ENCODE results near the gene CORO2B. TPM values are rescaled to one million over a fixed set of nuclear protein-coding genes. Genes with fewer than 3 reads are reported as not detected.

Gene CORO2B
- total and polyA plus RNA-seq, 5 donors, result 5.8 to 13.7 (median 11.1) TPM

DNA sequence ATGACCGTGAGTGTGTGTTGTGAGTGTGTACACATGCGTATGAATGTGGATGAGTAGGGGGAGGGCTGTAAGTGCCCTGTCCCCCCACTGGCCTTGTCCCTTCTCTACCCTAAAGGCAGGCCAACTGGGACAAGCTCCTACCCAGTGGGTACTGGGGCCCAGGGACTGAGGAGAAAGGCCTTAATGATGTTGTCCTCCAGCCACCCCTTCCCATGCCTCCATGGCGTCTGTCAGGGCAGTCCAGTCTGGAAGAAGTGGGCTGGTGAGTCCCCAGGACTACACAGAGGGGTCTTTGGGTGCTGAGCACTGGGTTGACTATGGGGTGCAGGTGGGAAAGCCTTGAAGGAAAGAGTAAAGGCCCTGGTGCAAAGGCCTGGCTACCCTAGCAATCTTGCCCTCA, 16.9 kb upstream of the CORO2B start:
- ATAC-seq (no peak), DNase-seq (no peak)
- intact Hi-C loops (cut with DNase I), result no loop called here
- Histone ChIP-seq H3K4me3 (ENCODE audit: low read length) (no peak overlapping the region), H3K27ac (ENCODE audit: low read length) (no peak overlapping the region), H3K27me3 (ENCODE audit: control insufficient read depth, insufficient read depth) (no peaks in the 10 kb centered on the region), H3K9me3 (ENCODE audit: control insufficient read depth, low read length) (no peaks in the 10 kb centered on the region), H3K4me1 (ENCODE audit: control insufficient read depth, insufficient read depth, low read length) (no peaks in the 10 kb centered on the region)
- 87% methylated on average over 3 of the region's 3 CpGs for WGBS

DNA sequence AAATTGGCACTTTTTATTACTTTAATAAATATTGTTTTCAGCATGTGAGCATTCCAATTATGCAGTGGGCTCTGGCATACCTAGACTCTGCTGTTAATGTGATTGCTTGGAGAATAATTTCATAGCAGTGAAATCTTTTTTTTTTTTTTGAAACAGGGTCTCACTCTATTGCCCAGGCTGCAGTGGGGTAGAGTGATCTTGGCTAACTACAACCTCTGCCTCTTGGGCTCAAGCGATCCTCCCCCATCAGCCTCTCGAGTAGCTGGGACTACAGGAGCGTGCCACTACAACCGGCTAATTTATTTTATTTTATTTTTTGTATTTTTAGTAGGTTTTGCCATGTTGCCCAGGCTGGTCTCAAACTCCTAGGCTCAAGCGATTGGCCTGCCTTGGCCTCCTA, 14.6 kb upstream of the CORO2B start:
- H3K27ac ChIP-seq (ENCODE audit: low read length), result no peak overlapping the region
- DNase-seq, result no peak
- intact Hi-C loops (cut with DNase I), result no loop called here
- H3K4me3 ChIP-seq (ENCODE audit: low read length), result no peak overlapping the region
- H3K9me3 ChIP-seq (ENCODE audit: control insufficient read depth, low read length), result no peaks in the 10 kb centered on the region
- ATAC-seq, result no peak
- 97% methylated on average over 5 of the region's 5 CpGs for WGBS
- no peaks in the 10 kb centered on the region for H3K27me3 ChIP-seq (ENCODE audit: control insufficient read depth, insufficient read depth)
- no peaks in the 10 kb centered on the region for H3K4me1 ChIP-seq (ENCODE audit: control insufficient read depth, insufficient read depth, low read length)

DNA sequence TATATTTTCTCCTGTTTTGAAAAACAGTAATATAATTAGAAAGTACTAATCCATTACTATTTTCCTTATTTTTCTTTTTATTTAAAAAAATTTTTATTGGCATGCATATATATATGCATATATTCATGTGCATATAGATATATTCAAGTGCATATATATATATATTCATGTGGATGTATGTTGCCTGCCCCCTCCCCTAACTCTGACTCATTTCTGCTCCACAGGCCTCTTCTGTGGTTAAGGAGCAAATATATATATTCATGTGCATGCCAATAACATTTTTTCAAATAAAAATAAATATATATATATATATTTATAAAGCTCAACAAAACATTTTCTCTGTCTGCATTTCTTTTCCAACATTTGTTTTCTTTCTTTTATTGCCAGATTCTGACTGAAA, 13.6 kb upstream of the CORO2B start:
- Histone ChIP-seq H3K4me3 (ENCODE audit: low read length) (no peak overlapping the region), H3K27me3 (ENCODE audit: control insufficient read depth, insufficient read depth) (no peaks in the 10 kb centered on the region), H3K27ac (ENCODE audit: low read length) (no peak overlapping the region), H3K9me3 (ENCODE audit: control insufficient read depth, low read length) (no peaks in the 10 kb centered on the region), H3K4me1 (ENCODE audit: control insufficient read depth, insufficient read depth, low read length) (no peaks in the 10 kb centered on the region)
- intact Hi-C loops (cut with DNase I), result no loop called here
- no peak for ATAC-seq
- no peak for DNase-seq

DNA sequence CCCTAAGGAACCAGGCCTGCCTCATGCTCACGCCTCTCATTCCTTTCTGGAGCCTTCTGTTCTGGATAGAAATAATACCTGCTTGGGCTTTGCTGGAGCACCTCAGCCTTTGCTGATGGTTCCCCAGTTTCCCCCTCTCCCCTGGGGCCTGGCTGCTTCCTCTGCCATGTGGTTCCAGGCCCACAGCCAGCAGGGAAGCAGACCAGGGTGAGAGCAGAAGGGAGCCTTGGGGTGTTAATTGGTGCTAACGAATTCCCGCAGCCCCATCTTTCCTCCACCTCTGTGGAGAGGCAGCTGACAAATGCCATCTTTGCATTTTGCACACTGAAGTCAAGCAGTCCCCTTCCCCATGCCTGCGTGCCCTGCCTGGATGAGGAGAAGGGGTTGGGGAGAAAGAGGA, 13.1 kb upstream of the CORO2B start:
- WGBS, result 80% methylated on average over 4 of the region's 4 CpGs
- Histone ChIP-seq H3K27me3 (ENCODE audit: control insufficient read depth, insufficient read depth) (no peaks in the 10 kb centered on the region), H3K9me3 (ENCODE audit: control insufficient read depth, low read length) (no peaks in the 10 kb centered on the region), H3K27ac (ENCODE audit: low read length) (no peak overlapping the region), H3K4me3 (ENCODE audit: low read length) (no peak overlapping the region), H3K4me1 (ENCODE audit: control insufficient read depth, insufficient read depth, low read length) (no peaks in the 10 kb centered on the region)
- intact Hi-C loops (cut with DNase I), result no loop called here
- ATAC-seq, result no peak
- DNase-seq, result no peak

DNA sequence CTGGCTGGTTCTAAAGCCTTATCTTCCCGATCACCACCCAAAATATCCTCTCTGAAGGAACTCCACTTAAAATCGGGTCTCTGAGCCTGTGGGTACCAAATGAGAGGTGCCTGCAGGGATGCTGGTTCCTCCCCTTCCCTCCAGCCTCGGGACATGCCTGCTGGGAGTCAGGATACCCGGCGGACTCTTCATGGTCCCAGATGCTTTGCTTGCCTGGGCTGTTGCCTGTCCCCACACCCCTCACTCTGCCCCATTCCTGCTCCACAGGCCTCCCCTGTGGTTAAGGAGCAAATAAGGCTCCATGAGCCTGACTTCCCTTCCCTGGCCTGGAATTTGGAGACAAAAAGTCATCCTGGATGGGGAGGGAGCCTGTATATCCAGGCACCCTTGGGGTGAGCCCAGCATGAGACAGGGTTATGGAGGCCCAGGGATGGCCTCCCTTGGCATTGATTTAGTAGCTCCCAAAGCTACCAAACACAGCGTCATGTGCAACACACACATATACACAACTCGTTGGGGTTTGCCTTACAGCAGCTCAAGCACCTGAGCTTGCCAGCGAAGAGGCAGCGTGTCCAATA, 12.3 kb upstream of the CORO2B start:
- Histone ChIP-seq H3K4me1 (ENCODE audit: control insufficient read depth, insufficient read depth, low read length) (no peaks in the 10 kb centered on the region), H3K9me3 (ENCODE audit: control insufficient read depth, low read length) (no peaks in the 10 kb centered on the region), H3K27ac (ENCODE audit: low read length) (no peak overlapping the region), H3K27me3 (ENCODE audit: control insufficient read depth, insufficient read depth) (no peaks in the 10 kb centered on the region), H3K4me3 (ENCODE audit: low read length) (no peak overlapping the region)
- peak in 1 of 3 donors; percentile 2 for DNase-seq
- WGBS, result 76% methylated on average over 9 of the region's 9 CpGs
- intact Hi-C loops (cut with DNase I), result no loop called here
- ATAC-seq, result no peak

DNA sequence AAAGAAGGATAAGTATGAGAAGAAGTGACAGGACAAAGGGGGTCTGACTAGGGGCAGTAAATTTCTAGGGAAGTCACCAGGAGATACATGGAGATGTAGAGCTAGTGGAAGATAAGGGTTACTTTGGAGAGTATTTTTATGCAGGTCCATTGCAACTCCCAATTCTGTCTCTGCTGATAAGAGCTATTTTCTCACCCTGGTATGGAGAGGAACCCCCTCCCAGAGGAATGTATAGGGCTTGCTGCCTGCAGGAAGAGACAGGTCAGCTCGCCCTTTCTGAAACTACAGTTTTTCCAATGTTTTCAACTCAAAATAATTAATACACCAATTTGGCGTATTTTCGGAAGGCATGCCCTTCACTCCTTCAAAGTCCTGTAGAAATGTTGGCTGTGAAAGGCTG, 11.4 kb upstream of the CORO2B start:
- 79% methylated on average over 3 of the region's 3 CpGs for WGBS
- no peaks in the 10 kb centered on the region for H3K27me3 ChIP-seq (ENCODE audit: control insufficient read depth, insufficient read depth)
- no peak overlapping the region for H3K4me3 ChIP-seq (ENCODE audit: low read length)
- intact Hi-C loops (cut with DNase I), result no loop called here
- peak in 1 of 2 donors; percentile 54 for ATAC-seq
- no peak for DNase-seq
- no peaks in the 10 kb centered on the region for H3K4me1 ChIP-seq (ENCODE audit: control insufficient read depth, insufficient read depth, low read length)
- no peak overlapping the region for H3K27ac ChIP-seq (ENCODE audit: low read length)
- H3K9me3 ChIP-seq (ENCODE audit: control insufficient read depth, low read length), result no peaks in the 10 kb centered on the region

DNA sequence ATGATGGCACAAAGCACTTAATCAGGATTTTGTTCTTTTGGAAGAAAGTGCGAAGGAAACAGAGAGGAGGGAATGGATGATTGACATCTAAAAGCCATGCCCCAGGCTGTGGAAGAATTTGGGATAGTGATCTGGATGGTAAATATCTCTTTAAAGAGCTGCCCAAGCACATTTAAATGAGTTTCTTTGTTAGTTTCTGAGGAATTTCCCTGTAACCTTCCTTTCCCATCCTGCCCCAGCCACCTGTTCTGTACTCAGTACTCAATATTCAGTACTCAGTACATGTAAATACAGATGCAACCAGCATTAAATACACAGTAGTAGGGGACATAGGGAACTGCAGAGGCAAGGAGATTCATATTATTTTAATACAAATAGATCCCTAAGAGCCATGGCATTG, 7.8 kb upstream of the CORO2B start:
- 90% methylated on average over 1 of the region's 1 CpG for WGBS
- DNase-seq (no peak), ATAC-seq (no peak)
- no peak overlapping the region for H3K27ac ChIP-seq (ENCODE audit: low read length)
- intact Hi-C loops (cut with DNase I), result loop anchor here in 2 of 4 donors (5.0 to 10.0 kb wide), 2 partner anchors 84 to 101 kb away; no protein-coding TSS in a partner anchor
- H3K4me3 ChIP-seq (ENCODE audit: low read length), result no peak overlapping the region
- no peaks in the 10 kb centered on the region for H3K4me1 ChIP-seq (ENCODE audit: control insufficient read depth, insufficient read depth, low read length)
- H3K27me3 ChIP-seq (ENCODE audit: control insufficient read depth, insufficient read depth), result no peaks in the 10 kb centered on the region
- H3K9me3 ChIP-seq (ENCODE audit: control insufficient read depth, low read length), result no peaks in the 10 kb centered on the region

DNA sequence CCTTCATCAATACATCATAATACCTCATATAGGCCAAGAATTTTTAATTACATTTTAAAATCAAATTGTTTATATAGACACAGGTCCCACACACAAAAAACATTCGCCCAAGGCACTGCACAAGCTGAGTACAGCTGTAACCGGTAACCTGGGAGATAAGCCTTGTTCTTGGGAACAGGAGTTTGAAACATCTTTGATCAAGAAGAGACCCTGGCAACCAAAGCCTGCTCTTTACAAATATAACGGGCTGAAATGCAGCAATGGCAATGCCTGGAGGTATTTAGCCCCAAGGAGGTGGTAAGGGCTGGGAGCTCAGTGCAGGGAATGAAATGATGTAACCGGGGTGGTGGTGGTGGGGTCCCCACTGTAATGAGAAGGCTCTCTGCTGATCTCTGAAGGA, 7.2 kb upstream of the CORO2B start:
- intact Hi-C loops (cut with DNase I), result loop anchor here in 2 of 4 donors (5.0 to 10.0 kb wide), 2 partner anchors 83 to 101 kb away; no protein-coding TSS in a partner anchor
- no peak for DNase-seq
- no peaks in the 10 kb centered on the region for H3K27me3 ChIP-seq (ENCODE audit: control insufficient read depth, insufficient read depth)
- no peaks in the 10 kb centered on the region for H3K9me3 ChIP-seq (ENCODE audit: control insufficient read depth, low read length)
- 89% methylated on average over 4 of the region's 4 CpGs for WGBS
- H3K4me1 ChIP-seq (ENCODE audit: control insufficient read depth, insufficient read depth, low read length), result no peaks in the 10 kb centered on the region
- H3K4me3 ChIP-seq (ENCODE audit: low read length), result no peak overlapping the region
- no peak overlapping the region for H3K27ac ChIP-seq (ENCODE audit: low read length)
- no peak for ATAC-seq

DNA sequence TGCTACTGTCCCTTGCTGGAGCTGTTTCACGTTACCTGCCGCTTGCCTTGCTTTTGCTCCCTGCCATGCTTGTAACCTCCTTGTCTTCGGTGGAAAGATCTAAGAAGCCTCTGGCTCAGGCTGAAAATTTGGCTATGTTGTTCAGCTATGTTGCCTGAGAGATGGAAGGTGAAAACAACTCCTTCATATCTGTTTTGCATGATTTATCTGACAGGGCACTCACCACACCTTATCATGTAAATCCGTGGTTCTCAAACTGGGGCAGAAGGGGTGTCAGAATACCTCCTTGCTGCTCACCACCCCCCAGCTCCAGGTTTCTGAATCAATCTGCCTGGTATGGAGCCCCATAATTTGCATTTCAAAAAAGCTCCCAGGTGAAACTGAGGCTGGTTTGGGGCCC, 6.5 kb upstream of the CORO2B start:
- Histone ChIP-seq H3K27ac (ENCODE audit: low read length) (no peak overlapping the region), H3K4me3 (ENCODE audit: low read length) (no peak overlapping the region), H3K9me3 (ENCODE audit: control insufficient read depth, low read length) (no peaks in the 10 kb centered on the region), H3K27me3 (ENCODE audit: control insufficient read depth, insufficient read depth) (no peaks in the 10 kb centered on the region), H3K4me1 (ENCODE audit: control insufficient read depth, insufficient read depth, low read length) (no peaks in the 10 kb centered on the region)
- WGBS, result 85% methylated on average over 4 of the region's 4 CpGs
- ATAC-seq (no peak), DNase-seq (peak in 1 of 3 donors; percentile 0)
- intact Hi-C loops (cut with DNase I), result loop anchor here in 2 of 4 donors (5.0 to 10.0 kb wide), 2 partner anchors 82 to 100 kb away; no protein-coding TSS in a partner anchor

DNA sequence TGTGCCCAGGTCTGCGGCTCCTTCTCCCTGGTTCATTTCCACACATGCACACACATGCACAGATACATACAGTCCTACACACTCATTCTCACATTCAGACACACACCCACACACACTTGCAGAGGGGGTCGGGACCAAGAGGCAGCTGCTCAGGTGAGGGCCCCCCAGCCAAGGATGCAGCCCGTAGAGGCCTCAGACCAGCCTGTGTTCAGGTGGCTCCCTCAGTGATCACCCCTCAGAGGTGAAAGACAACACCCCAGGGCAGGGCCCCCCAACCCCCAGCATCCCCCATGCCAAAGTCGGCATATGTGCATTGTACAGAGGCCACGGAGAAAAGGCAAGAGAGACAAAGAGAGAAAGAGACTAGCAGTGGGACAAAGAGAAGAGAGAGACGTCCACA, 5.9 kb upstream of the CORO2B start:
- no peaks in the 10 kb centered on the region for H3K4me1 ChIP-seq (ENCODE audit: control insufficient read depth, insufficient read depth, low read length)
- H3K4me3 ChIP-seq (ENCODE audit: low read length), result no peak overlapping the region
- peak in 2 of 3 donors; percentile 7 to 17 for DNase-seq
- ATAC-seq, result no peak
- no peaks in the 10 kb centered on the region for H3K27me3 ChIP-seq (ENCODE audit: control insufficient read depth, insufficient read depth)
- 87% methylated on average over 6 of the region's 6 CpGs for WGBS
- intact Hi-C loops (cut with DNase I), result loop anchor here in 2 of 4 donors (5.0 to 10.0 kb wide), 2 partner anchors 82 to 99 kb away; no protein-coding TSS in a partner anchor
- no peaks in the 10 kb centered on the region for H3K9me3 ChIP-seq (ENCODE audit: control insufficient read depth, low read length)
- H3K27ac ChIP-seq (ENCODE audit: low read length), result no peak overlapping the region

DNA sequence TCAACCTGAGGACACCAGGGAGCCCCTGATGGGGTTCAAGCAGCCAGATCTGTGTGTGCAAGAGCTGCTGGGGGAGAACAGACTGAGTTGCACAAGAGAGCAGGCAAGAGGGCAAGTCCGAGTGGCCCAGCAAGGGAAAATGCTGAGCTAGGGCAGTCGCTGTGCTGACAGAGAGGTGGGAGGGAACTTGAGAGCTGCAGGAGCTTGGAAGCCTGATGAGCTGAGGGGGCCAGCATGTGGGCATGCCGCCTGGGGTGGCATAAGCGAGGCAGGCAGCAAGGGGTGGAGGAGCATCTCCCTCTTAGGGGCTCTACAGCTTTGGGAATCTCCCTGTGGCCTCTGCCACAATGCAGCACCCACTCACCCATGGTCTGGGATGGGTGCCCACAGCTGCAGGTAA, 4.7 kb upstream of the CORO2B start:
- H3K4me1 ChIP-seq (ENCODE audit: control insufficient read depth, insufficient read depth, low read length), result no peaks in the 10 kb centered on the region
- no peak overlapping the region for H3K4me3 ChIP-seq (ENCODE audit: low read length)
- no peaks in the 10 kb centered on the region for H3K27me3 ChIP-seq (ENCODE audit: control insufficient read depth, insufficient read depth)
- H3K27ac ChIP-seq (ENCODE audit: low read length), result no peak overlapping the region
- DNase-seq (peak in 2 of 3 donors; percentile 11 to 14), ATAC-seq (no peak)
- intact Hi-C loops (cut with DNase I), result loop anchor here in 2 of 4 donors (5.0 to 10.0 kb wide), 2 partner anchors 81 to 98 kb away; no protein-coding TSS in a partner anchor
- 83% methylated on average over 4 of the region's 4 CpGs for WGBS
- no peaks in the 10 kb centered on the region for H3K9me3 ChIP-seq (ENCODE audit: control insufficient read depth, low read length)

DNA sequence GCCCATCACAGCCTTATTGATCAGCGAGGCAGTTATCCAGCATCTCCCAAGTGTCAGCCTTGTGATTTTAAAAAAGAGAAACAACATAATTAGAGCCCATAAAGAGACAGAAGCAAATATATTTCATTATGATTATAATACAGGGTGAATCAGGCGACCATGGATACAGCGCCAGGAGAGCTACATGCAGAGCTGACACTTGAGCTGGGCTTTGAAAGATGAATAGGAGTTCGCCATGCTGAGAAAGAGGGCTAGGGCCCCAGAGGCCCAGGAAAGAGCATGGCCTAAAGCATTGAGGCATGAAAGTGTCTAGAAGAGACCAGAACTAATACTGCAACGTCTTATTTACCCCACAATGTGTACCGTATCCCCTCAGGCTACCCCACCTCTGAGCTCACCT, 4.2 kb upstream of the CORO2B start:
- 94% methylated on average over 6 of the region's 6 CpGs for WGBS
- Histone ChIP-seq H3K4me3 (ENCODE audit: low read length) (no peak overlapping the region), H3K27me3 (ENCODE audit: control insufficient read depth, insufficient read depth) (no peaks in the 10 kb centered on the region), H3K27ac (ENCODE audit: low read length) (no peak overlapping the region), H3K4me1 (ENCODE audit: control insufficient read depth, insufficient read depth, low read length) (peaks cover 2% of the 10 kb centered on the region), H3K9me3 (ENCODE audit: control insufficient read depth, low read length) (no peaks in the 10 kb centered on the region)
- no peak for ATAC-seq
- intact Hi-C loops (cut with DNase I), result loop anchor here in 2 of 4 donors (5.0 to 10.0 kb wide), 2 partner anchors 80 to 98 kb away; no protein-coding TSS in a partner anchor
- no peak for DNase-seq

Data from right cardiac atrium (tissue), 5 donors.